ENCODE measurements around the gene USB1.

The USB1 gene

DNA sequence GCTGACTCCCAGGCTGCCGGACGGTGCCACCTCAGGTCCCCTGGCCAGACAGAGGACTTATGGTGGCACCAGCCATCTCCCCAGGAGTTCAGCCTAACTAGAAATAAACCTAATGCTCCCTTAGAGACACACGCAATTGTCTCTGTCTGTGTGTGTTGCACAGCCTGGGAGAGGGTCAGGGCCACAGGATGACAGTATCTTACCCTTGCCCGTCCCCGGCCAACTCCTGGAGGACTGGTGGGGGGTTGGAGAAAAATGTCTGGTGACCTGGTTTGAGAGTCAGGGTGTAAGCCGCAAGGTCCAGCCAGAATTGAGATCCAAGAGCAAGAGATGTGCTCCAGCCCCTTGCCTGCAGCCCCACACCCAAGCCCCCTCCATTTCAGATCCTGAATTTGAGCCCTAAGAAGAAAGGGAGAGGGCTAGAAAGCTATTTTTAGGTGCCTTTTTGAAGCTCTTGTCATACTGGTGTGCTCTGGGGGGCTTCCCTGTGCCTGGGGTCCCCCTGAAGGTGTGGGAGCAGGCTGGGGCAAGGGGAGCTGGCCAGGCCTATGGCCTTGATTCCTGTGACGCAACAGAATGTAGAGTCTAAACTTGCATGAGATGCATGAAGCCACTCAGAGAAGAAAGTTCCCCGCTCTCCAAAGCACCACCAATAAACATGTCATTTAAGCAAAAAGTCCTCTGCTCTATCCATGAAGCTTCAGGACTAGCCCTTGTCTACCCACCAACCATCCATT, 13.6 kb upstream of the USB1 start:
- TF ChIP-seq, protein P1, sequence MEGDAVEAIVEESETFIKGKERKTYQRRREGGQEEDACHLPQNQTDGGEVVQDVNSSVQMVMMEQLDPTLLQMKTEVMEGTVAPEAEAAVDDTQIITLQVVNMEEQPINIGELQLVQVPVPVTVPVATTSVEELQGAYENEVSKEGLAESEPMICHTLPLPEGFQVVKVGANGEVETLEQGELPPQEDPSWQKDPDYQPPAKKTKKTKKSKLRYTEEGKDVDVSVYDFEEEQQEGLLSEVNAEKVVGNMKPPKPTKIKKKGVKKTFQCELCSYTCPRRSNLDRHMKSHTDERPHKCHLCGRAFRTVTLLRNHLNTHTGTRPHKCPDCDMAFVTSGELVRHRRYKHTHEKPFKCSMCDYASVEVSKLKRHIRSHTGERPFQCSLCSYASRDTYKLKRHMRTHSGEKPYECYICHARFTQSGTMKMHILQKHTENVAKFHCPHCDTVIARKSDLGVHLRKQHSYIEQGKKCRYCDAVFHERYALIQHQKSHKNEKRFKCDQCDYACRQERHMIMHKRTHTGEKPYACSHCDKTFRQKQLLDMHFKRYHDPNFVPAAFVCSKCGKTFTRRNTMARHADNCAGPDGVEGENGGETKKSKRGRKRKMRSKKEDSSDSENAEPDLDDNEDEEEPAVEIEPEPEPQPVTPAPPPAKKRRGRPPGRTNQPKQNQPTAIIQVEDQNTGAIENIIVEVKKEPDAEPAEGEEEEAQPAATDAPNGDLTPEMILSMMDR (IDR thresholded peaks at IDR 0.05; ENCODE audit: low read depth, low read length), result no peak
- DNase-seq (ENCODE audit: extremely low read depth, low read depth), result no peak

DNA sequence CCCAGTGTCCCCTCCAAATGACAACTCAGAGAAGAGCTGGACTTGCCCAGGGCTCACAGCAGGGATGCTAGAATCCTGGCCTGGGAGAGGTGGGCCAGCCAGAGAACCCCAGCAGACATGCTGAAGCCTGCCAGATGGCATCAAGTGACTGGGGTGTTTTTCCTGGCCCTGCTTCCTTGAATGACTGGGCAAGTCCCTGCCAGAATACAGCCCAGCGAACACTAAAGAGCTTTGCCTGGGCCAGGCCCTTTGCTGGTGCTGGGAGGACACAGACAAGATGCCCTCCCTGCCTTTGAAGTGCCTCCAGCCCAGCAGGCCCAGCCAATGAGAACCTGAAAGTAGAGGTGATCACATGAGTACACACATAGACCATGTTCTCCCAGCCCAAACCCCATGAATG, 12.3 kb upstream of the USB1 start:
- TF ChIP-seq, protein P1 (IDR thresholded peaks at IDR 0.05; ENCODE audit: low read depth, low read length), result no peak
- DNase-seq (ENCODE audit: extremely low read depth, low read depth), result no peak

DNA sequence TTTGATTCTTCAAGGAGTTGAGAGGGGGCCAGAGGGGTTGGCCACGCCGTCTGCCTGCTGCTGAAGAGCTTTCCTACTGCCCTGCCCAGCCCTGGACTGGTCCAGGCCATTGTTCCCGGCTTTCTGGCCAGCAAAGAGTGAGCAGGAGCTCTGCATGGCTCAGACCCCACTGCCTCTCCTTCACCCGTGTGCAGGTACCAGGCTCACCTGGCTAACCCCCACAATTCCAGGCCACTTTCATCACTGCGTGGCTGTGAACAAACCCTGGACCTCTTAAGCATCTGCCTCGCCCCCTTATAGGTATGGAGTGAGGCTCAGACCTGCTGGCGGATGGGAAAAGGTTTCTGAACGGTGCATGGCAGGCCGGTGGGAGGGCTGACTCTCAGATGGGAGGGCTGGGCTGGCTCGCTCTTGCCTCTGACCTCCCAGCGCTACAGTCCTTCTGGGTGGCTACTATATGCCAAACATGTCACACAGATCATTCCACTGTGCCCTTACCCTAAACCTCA, 9.6 kb upstream of the USB1 start:
- TF ChIP-seq, protein P1 (IDR thresholded peaks at IDR 0.05; ENCODE audit: low read depth, low read length), result no peak
- no peak for DNase-seq (ENCODE audit: extremely low read depth, low read depth)

DNA sequence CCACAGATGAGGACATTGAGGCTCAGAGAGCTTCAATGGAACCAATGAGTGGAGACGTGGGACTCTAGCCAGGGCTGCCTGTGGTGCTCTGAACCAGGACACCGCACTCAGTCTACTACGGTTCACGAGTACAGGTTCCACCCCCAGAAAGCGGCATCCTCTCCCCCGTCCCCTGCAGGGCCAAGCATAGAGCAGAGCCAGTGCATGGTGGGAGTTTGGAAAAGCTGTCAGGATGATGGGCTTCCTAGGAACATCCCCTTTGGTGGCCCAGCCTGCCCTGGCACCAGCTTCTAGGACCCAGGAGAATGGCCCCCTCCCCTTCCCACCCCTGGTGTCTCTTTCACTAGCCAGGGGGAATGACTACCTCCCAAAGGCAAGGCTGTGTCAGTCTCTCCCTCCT, 9.1 kb upstream of the USB1 start:
- no peak for DNase-seq (ENCODE audit: extremely low read depth, low read depth)
- TF ChIP-seq, protein P1 (IDR thresholded peaks at IDR 0.05; ENCODE audit: low read depth, low read length), result no peak

DNA sequence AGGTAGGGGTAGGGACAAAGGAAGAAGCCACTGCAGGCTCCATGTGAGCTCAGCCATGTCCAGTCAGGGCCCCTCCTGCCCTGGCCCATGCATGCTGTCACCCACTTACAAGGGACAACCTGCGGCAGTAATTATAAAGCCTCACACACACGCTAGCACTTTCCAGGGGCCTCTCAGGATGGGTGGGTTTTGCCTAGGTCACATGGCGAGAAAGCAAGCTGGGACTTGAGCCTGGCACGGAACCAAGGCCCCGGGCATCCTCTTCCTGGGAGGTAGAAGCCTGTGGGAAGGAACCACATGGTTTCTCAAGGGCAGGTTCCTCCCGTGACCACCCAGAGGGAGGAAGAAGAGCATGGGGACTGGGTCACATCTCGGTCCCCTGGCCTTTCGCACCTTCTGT, 7.8 kb upstream of the USB1 start:
- TF ChIP-seq, protein P1 (IDR thresholded peaks at IDR 0.05; ENCODE audit: low read depth, low read length), result no peak
- no peak for DNase-seq (ENCODE audit: extremely low read depth, low read depth)

DNA sequence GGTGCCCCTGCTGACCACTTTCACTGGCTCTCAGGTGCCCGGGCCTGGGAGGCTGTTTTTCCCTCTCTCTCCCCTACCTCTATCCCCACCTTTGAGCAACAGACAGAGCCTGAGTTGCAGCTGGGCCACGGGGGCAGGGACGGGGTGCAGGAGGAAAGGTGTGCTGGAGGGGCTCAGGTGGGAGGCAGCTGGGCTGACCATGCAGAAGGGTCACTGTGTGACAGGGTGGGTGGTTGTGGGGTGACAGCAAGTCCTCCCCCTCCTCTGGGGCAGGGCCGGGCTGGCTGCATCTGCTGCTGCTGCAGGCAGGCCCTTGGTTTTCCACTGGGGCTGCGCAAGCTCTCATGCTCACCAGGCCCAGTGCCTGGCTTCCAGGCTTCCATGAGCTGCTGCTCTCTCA, 7.3 kb upstream of the USB1 start:
- DNase-seq (ENCODE audit: extremely low read depth, low read depth), result no peak
- TF ChIP-seq, protein P1 (IDR thresholded peaks at IDR 0.05; ENCODE audit: low read depth, low read length), result no peak

DNA sequence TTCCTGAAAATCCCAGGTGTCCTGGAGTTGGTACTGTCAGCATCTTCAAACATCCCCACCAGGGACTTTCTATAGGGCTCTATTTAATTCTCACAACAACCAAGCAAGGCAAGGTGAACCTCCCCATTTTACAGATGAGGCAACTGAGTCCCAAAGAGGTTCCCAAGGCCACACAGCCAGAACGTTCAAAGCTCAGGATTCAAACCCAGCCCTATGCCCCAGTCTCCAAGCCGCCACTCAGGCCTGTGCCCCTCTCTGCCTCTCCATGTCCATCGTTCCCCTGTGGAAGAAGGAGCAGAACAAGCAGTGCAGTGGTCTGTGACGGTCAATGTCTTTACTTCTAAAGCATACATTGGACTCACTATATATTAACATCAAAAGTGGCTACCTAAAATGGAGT, 6.8 kb upstream of the USB1 start:
- no peak for DNase-seq (ENCODE audit: extremely low read depth, low read depth)
- TF ChIP-seq, protein P1 (IDR thresholded peaks at IDR 0.05; ENCODE audit: low read depth, low read length), result no peak
